HepG2 (cell line): Measurements from ENCODE around the gene MLX. TPM values are rescaled to one million over a fixed set of nuclear protein-coding genes. Genes with fewer than 3 reads are reported as not detected.

Experiments used
- ASH2L ChIP-seq: fragments of 300-600, 200-600 bp; sonication (generic); IDR thresholded peaks from 2 replicates; pipeline ENCODE4 v1.7.0; 2017; ENCODE audit warnings: low read depth, mild to moderate bottlenecking, moderate library complexity, mixed read lengths, low read length; ENCODE audit not compliant: insufficient read length
- FOXC1 ChIP-seq: sonication (generic); formaldehyde crosslinking; IDR thresholded peaks from 2 replicates; pipeline ENCODE4 v1.8.0; 2022; ENCODE audit warnings: mild to moderate bottlenecking, missing genetic modification reagents, borderline replicate concordance
- FOXO4 ChIP-seq: sonication (generic); formaldehyde crosslinking; conservative IDR thresholded peaks from 2 replicates; pipeline ENCODE4 v1.8.1; 2023; ENCODE audit warnings: missing genetic modification reagents
- IKZF5 ChIP-seq: IDR thresholded peaks from 2 replicates; pipeline ENCODE4 v1.6.1; 2018; ENCODE audit warnings: missing genetic modification reagents, mild to moderate bottlenecking, missing compliant biosample characterization
- KLF6 ChIP-seq: IDR thresholded peaks from 2 replicates; pipeline ENCODE4 v1.8.0; 2016; ENCODE audit warnings: missing biosample characterization, missing genetic modification reagents
- LCORL ChIP-seq, 2 experiments: fragments of 450-650 bp in 1 of 2; sonication (generic) in 1 of 2; formaldehyde crosslinking in 1 of 2; IDR thresholded peaks; 2 replicates each; pipeline versions ENCODE4 v1.5.0 to v1.6.1; 2017 to 2020; ENCODE audit warnings: antibody characterized with exemption in 1 of 2, missing genetic modification reagents in 1 of 2
- MIXL1 ChIP-seq: IDR thresholded peaks from 2 replicates; pipeline ENCODE4 v1.6.1; 2016
- NCOA1 ChIP-seq: sonication (generic); formaldehyde crosslinking; IDR thresholded peaks from 2 replicates; pipeline ENCODE4 v1.9.0; 2021; ENCODE audit warnings: missing genetic modification reagents
- NFIB ChIP-seq: sonication (generic); formaldehyde crosslinking; IDR thresholded peaks from 2 replicates; pipeline ENCODE4 v1.9.0; 2021; ENCODE audit warnings: missing genetic modification reagents, mild to moderate bottlenecking, borderline replicate concordance
- RFX1 ChIP-seq: fragments of 450-650 bp; IDR thresholded peaks from 2 replicates; pipeline ENCODE4 v1.6.1; 2017
- RXRB ChIP-seq: IDR thresholded peaks from 2 replicates; pipeline ENCODE4 v1.6.1; 2016; ENCODE audit warnings: borderline replicate concordance, missing genetic modification reagents, missing compliant biosample characterization
- SETDB1 ChIP-seq: sonication (generic); formaldehyde crosslinking; IDR thresholded peaks from 2 replicates; pipeline ENCODE4 v1.5.1; 2020; ENCODE audit warnings: missing genetic modification reagents, mild to moderate bottlenecking, borderline replicate concordance
- SMYD3 ChIP-seq: sonication (generic); formaldehyde crosslinking; IDR thresholded peaks from 2 replicates; pipeline ENCODE4 v1.8.1; 2023; ENCODE audit warnings: mild to moderate bottlenecking, missing genetic modification reagents
- TAF15 ChIP-seq: fragments of 200-400 bp; formaldehyde crosslinking; IDR thresholded peaks from one replicate; pipeline ENCODE4 v1.6.1; 2018; ENCODE audit warnings: mild to moderate bottlenecking, low read depth, low read length; ENCODE audit not compliant: poor library complexity, severe bottlenecking
- THAP9 ChIP-seq: sonication (generic); formaldehyde crosslinking; IDR thresholded peaks from 2 replicates; pipeline ENCODE4; 2020; ENCODE audit warnings: missing genetic modification reagents, mild to moderate bottlenecking, borderline replicate concordance
- ZBTB8A ChIP-seq: sonication (generic); formaldehyde crosslinking; IDR thresholded peaks from 2 replicates; pipeline ENCODE4 v1.4.0; 2020; ENCODE audit warnings: mild to moderate bottlenecking, low read depth, missing genetic modification reagents, borderline replicate concordance
- ZFP36 ChIP-seq: fragments of 150-350 bp; IDR thresholded peaks from 2 replicates; pipeline ENCODE4 v1.6.1; 2018; ENCODE audit warnings: borderline replicate concordance, low read length, low read depth; ENCODE audit not compliant: partially characterized antibody
- ZKSCAN1 ChIP-seq: fragments of 150-350 bp; IDR thresholded peaks from 2 replicates; pipeline ENCODE4 v1.6.1; 2014; ENCODE audit warnings: low read length
- ZNF256 ChIP-seq: sonication (generic); formaldehyde crosslinking; conservative IDR thresholded peaks from 2 replicates; pipeline ENCODE4 v1.4.0; 2020; ENCODE audit warnings: missing genetic modification reagents
- ZNF317 ChIP-seq: sonication (generic); formaldehyde crosslinking; IDR thresholded peaks from 2 replicates; pipeline ENCODE4 v1.5.0; 2020; ENCODE audit warnings: mild to moderate bottlenecking, missing genetic modification reagents
- ZNF34 ChIP-seq: sonication (generic); formaldehyde crosslinking; IDR thresholded peaks from 2 replicates; pipeline ENCODE4 v1.4.0; 2020; ENCODE audit warnings: mild to moderate bottlenecking, missing genetic modification reagents, borderline replicate concordance
- ZNF557 ChIP-seq: sonication (generic); formaldehyde crosslinking; IDR thresholded peaks from 2 replicates; pipeline ENCODE4 v1.4.0; 2020; ENCODE audit warnings: missing genetic modification reagents
- ZNF598 ChIP-seq: sonication (generic); formaldehyde crosslinking; IDR thresholded peaks from 2 replicates; pipeline ENCODE4 v1.5.1; 2020; ENCODE audit warnings: mild to moderate bottlenecking, missing genetic modification reagents, borderline replicate concordance
- ZNF703 ChIP-seq: sonication (generic); formaldehyde crosslinking; IDR thresholded peaks from 2 replicates; pipeline ENCODE4 v1.5.1; 2020; ENCODE audit warnings: missing genetic modification reagents, mild to moderate bottlenecking, moderate library complexity, borderline replicate concordance
- ZNF883 ChIP-seq: sonication (generic); formaldehyde crosslinking; IDR thresholded peaks from 2 replicates; pipeline ENCODE4 v1.5.1; 2020; ENCODE audit warnings: mild to moderate bottlenecking, missing genetic modification reagents; ENCODE audit errors: not compliant biosample characterization
- polyA plus RNA-seq, 8 experiments: library from polyadenylated mRNA; depleted of rRNA in 3 of 8; stranded (reverse) in 7 of 8; unstranded in 1 of 8; fragments of >200 nt; fragmentation: Illumina TruSeq in 4 of 8; extraction: Trizol in 4 of 8; gene quantifications; 2 replicates each; pipeline versions ENCODE4 v1.2.1 to v1.2.3, GENCODE V29; 2011 to 2016; ENCODE audit warnings: low read depth in 4 of 8, missing spikeins in 1 of 8, mixed read lengths in 1 of 8; ENCODE audit not compliant: insufficient read depth in 1 of 8
- total RNA-seq, 5 experiments: library from RNA; depleted of rRNA; stranded (reverse); fragments of >200 nt; fragmentation: Illumina TruSeq; extraction: Trizol; gene quantifications; 2 replicates each; pipeline ENCODE4 v1.2.3, GENCODE V29; 2016; ENCODE audit warnings: low read depth in 1 of 5

Gene MLX
- total and polyA plus RNA-seq, 2 of the 13 experiments (the other 11 are each of a cell fraction or from before 2014, with no cell fraction given): 38.9 to 74.4 TPM

- TF ChIP-seq ASH2L: peak; percentile 10
- TF ChIP-seq TAF15: no peak
- 0 out of 2 replicates have a peak, but pooled peaks have one; percentile 26 for TF ChIP-seq MIXL1 (CRISPR knock-in tag)
- TF ChIP-seq FOXO4 (CRISPR knock-in tag): no peak
- TF ChIP-seq THAP9 (CRISPR knock-in tag): no peak
- TF ChIP-seq RFX1: no peak
- peak; percentile 33; the same call in 1 of the 2 replicates for TF ChIP-seq IKZF5 (CRISPR knock-in tag)
- no peak for TF ChIP-seq KLF6 (CRISPR knock-in tag)
- no peak for TF ChIP-seq ZKSCAN1
- no peak for TF ChIP-seq ZNF883
- no peak for TF ChIP-seq ZBTB8A
- TF ChIP-seq ZNF598 (CRISPR knock-in tag): no peak
- TF ChIP-seq FOXC1 (CRISPR knock-in tag): peak; percentile 36; the same call in 1 of the 2 replicates
- TF ChIP-seq SETDB1 (CRISPR knock-in tag): 0 out of 2 replicates have a peak, but pooled peaks have one; percentile 6
- no peak for TF ChIP-seq ZNF703 (CRISPR knock-in tag)
- TF ChIP-seq NCOA1 (CRISPR knock-in tag): 0 out of 2 replicates have a peak, but pooled peaks have one; percentile 28
- TF ChIP-seq NFIB: no peak
- peak; percentile 92 for TF ChIP-seq RXRB (CRISPR knock-in tag)
- no peak for TF ChIP-seq ZNF34 (CRISPR knock-in tag)
- TF ChIP-seq ZNF557 (CRISPR knock-in tag): no peak
- TF ChIP-seq ZNF317 (CRISPR knock-in tag): 0 out of 2 replicates have a peak, but pooled peaks have one; percentile 25
- TF ChIP-seq SMYD3 (CRISPR knock-in tag): no peak
- no peak for TF ChIP-seq ZNF256 (CRISPR knock-in tag)
- no peak for TF ChIP-seq LCORL (IDR thresholded peaks at IDR 0.05)
- peak; percentile 97 for TF ChIP-seq LCORL (CRISPR knock-in tag; IDR thresholded peaks at IDR 0.05)
- TF ChIP-seq ZFP36: no peak
These were observed 44.6 kb upstream of the MLX start (continued) for GRCh38 chr17:42522263-42522790.
